Activated B cell treated with CpG ODN at 0.5 μM for 24 hours (primary cell): Measurements from ENCODE around the gene TUT1. TPM values are rescaled to one million over a fixed set of nuclear protein-coding genes. Genes with fewer than 3 reads are reported as not detected.
A peak's percentile ranks its signal among the peaks of the same experiment; 100 is the strongest.

Source experiments
- ATAC-seq: fragments of 200-7000 bp; cut with Tn5 transposase; one replicate; pipeline ENCODE4 v1.10.0; 2021; ENCODE audit warnings: low read depth, mild to moderate bottlenecking, moderate library complexity
- CTCF ChIA-PET: fragments of 350-600 bp; sonication (Branson Sonifier 250); formaldehyde crosslinking; loops from one replicate; lab custom pipeline; 2021; ENCODE audit warnings: antibody characterized with exemption; lab: Charles Lee
- POLR2A ChIA-PET: fragments of 350-600 bp; sonication (Branson Sonifier 250); formaldehyde crosslinking; loops from one replicate; lab custom pipeline; 2021; ENCODE audit warnings: antibody characterized with exemption; lab: Charles Lee
- DNase-seq: peaks from one replicate; pipeline ENCODE4 v3.0.0; 2022
- H3K27ac Mint-ChIP-seq: one replicate; pipeline ENCODE4 v1.8.0; 2020; ENCODE audit warnings: mixed read lengths
- H3K27me3 Mint-ChIP-seq: one replicate; pipeline ENCODE4 v1.8.0; 2021; ENCODE audit warnings: mixed read lengths
- H3K36me3 Mint-ChIP-seq: one replicate; pipeline ENCODE4 v1.8.0; 2021; ENCODE audit warnings: low read depth, mixed read lengths
- H3K4me1 Mint-ChIP-seq: one replicate; pipeline ENCODE4 v1.8.0; 2021; ENCODE audit warnings: mixed read lengths
- H3K4me3 Mint-ChIP-seq: one replicate; pipeline ENCODE4 v1.8.0; 2020; ENCODE audit warnings: mild to moderate bottlenecking, mixed read lengths
- H3K9me3 Mint-ChIP-seq: one replicate; pipeline ENCODE4 v1.8.0; 2020; ENCODE audit warnings: mixed read lengths
- intact Hi-C: fragments of 100-400 bp; cut with micrococcal nuclease; formaldehyde crosslinking; loops from one replicate; pipeline ENCODE4 v1.15.1; 2024
- total RNA-seq: library from RNA; stranded (reverse); gene quantifications from 2 replicates; pipeline ENCODE4 v1.2.3, GENCODE V29; 2022
- TF ChIP-seq, protein P1 (sequence below): fragments of 200-600 bp; IDR thresholded peaks from one replicate; pipeline ENCODE4 v1.8.0; 2022; ENCODE audit warnings: antibody characterized with exemption, mild to moderate bottlenecking

TUT1 gene
- total RNA-seq, 1 donor from 2014 or later, result 30.9 TPM

DNA sequence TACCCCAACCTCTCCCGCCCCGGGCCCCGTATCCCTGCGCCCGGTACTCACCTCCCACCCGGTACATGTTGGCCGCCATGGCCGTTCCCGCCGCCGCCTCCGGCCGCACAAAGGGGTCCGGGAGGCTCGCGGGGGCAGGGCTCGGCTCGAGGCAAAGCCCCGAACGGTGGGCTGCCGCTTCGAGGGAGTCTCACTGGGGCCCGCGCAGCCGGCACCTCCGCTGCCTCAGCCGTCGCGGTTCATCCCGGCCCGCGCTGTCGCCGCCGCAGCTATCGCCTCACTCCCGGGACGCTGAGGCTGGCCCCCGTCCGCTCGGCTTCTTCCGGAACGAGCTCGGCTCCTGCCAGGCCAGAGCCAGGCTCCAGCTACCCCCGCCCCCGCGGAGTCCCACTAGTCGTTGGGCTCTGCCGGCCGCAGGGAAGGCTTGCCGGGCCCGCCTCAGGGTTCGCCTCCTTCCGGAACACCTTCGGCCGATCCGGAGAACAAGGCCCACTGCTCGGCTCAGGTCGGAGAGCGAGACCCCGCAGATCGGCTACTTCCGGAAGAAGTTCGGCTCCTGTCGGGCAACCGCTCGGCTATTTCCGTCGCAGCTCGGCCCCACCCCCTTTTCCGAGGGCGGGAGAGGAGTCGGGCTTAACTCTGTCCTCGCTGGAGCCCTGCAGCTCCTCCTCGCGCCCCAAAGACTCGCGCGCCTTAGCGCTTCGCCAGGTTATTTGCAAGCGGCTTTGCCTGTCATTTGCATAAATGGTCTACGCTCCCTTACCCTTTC lies 10.2 kb upstream of the TUT1 start, which contains the start of gene MTA2:
TSS of gene MTA2 (minus strand) at position 494 of the 769 bp plus-strand sequence. CDS start at position 79, 415 bp downstream.
- Mint-ChIP-seq H3K4me3 (peak within 1 kb of the TSS; percentile 92), H3K9me3 (peaks cover 2% of the 10 kb centered on the region), H3K27ac (peak within 1 kb of the TSS; percentile 97), H3K36me3 (peaks cover 71% of the 10 kb centered on the region), H3K4me1 (peaks cover 45% of the 10 kb centered on the region), H3K27me3 (no peaks in the 10 kb centered on the region)
- peak; percentile 100 for DNase-seq
- ChIA-PET POLR2A (interaction anchor here (0.7 to 8.2 kb wide), 34 partner anchors 9 to 280 kb away, joined by 3 to 246 read pairs (median 8); partner anchors contain the start of genes B3GAT3, BSCL2, C11orf98 and CSKMT), CTCF (interaction anchor here (0.7 to 2.4 kb wide), 6 partner anchors 9 to 262 kb away, joined by 3 to 13 read pairs (median 6); partner anchors contain the start of gene TUT1)
- ATAC-seq, result peak; percentile 81
- intact Hi-C loops, result loop anchor here (1.0 to 2.0 kb wide), 5 partner anchors 11 to 279 kb away; partner anchors contain the start of genes EML3 and SLC3A2
- TF ChIP-seq, protein P1, sequence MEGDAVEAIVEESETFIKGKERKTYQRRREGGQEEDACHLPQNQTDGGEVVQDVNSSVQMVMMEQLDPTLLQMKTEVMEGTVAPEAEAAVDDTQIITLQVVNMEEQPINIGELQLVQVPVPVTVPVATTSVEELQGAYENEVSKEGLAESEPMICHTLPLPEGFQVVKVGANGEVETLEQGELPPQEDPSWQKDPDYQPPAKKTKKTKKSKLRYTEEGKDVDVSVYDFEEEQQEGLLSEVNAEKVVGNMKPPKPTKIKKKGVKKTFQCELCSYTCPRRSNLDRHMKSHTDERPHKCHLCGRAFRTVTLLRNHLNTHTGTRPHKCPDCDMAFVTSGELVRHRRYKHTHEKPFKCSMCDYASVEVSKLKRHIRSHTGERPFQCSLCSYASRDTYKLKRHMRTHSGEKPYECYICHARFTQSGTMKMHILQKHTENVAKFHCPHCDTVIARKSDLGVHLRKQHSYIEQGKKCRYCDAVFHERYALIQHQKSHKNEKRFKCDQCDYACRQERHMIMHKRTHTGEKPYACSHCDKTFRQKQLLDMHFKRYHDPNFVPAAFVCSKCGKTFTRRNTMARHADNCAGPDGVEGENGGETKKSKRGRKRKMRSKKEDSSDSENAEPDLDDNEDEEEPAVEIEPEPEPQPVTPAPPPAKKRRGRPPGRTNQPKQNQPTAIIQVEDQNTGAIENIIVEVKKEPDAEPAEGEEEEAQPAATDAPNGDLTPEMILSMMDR, result no peak

DNA sequence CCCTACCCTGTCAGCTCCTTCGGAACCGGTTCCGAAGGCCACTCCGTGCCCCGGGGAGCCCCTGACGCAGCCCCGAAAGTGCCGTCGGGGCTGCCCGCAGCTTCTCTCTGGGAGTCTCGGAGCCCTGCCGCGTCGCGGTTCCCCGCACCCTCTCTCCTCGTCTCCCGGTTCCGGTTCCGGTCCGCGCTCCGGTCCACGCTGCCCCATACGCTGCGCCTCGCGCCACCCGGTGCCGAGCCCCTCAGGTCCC lies 9.7 kb upstream of the TUT1 start:
- Mint-ChIP-seq H3K27me3 (no peaks in the 10 kb centered on the region), H3K36me3 (peaks cover 72% of the 10 kb centered on the region), H3K9me3 (peaks cover 2% of the 10 kb centered on the region), H3K27ac (peak overlapping the region; percentile 97), H3K4me1 (peaks cover 45% of the 10 kb centered on the region), H3K4me3 (peak overlapping the region; percentile 92)
- DNase-seq (no peak), ATAC-seq (peak; percentile 3)
- TF ChIP-seq, protein P1, result no peak
- intact Hi-C loops, result loop anchor here (1.0 kb wide), 1 partner anchor 279 kb away; the partner anchor contains the start of gene SLC3A2
- ChIA-PET POLR2A (interaction anchor here (0.6 to 8.2 kb wide), 26 partner anchors 9 to 280 kb away, joined by 3 to 246 read pairs (median 10); partner anchors contain the start of genes B3GAT3, BSCL2, C11orf98 and CSKMT), CTCF (interaction anchor here (0.7 to 2.4 kb wide), 6 partner anchors 8 to 263 kb away, joined by 3 to 13 read pairs (median 6); partner anchors contain the start of gene TUT1)

DNA sequence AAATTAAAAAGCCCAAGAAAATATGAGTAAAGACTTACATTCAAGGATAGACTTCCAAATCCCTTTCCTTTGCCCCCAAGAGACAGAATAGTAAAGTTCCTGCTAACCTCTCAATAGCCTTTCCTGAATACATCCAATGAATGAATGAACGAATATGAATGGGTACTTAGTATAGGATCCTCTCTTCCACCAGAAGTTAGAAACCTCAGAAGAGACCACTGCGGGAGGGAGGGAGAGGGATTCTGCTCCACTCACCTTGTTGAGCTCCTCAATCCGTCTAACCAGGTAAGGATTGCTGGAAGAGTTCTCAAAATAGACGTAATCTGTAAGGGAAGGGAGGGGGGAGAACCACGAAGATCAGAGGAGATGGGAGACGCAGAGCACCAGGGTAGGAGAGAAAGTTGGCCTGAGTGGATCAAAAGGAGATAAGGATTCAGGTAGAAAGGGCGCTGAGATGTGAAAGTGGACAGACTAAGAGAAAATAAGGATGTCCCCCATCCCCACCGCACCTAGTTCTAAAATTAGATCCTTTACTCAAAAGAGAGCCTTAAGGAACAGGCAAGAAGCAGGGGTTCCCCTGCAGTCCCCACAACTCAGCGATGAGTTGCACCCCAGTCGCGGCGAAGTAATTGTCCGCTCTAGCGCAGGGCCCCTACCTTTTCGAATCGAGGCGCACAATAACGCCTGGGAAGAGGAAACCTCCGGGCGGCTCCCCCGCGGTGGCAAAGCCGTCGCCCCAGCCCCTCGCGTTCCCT lies 9.2 kb upstream of the TUT1 start:
- intact Hi-C loops, result loop anchor here (1.0 kb wide), 1 partner anchor 280 kb away; the partner anchor contains the start of gene SLC3A2
- Mint-ChIP-seq H3K4me3 (peak overlapping the region; percentile 92), H3K4me1 (peaks cover 45% of the 10 kb centered on the region), H3K27me3 (no peaks in the 10 kb centered on the region), H3K36me3 (peaks cover 72% of the 10 kb centered on the region), H3K9me3 (peaks cover 2% of the 10 kb centered on the region), H3K27ac (peak overlapping the region; percentile 97)
- ATAC-seq, result no peak
- POLR2A ChIA-PET, result interaction anchor here (0.6 to 8.2 kb wide), 24 partner anchors 8 to 255 kb away, joined by 3 to 246 read pairs (median 10); partner anchors contain the start of genes B3GAT3, BSCL2, C11orf98 and CSKMT
- no peak for DNase-seq
- TF ChIP-seq, protein P1, result no peak
- CTCF ChIA-PET, result interaction anchor here (0.7 to 2.4 kb wide), 3 partner anchors 8 to 263 kb away, joined by 3 to 13 read pairs (median 3); partner anchors contain the start of gene TUT1

DNA sequence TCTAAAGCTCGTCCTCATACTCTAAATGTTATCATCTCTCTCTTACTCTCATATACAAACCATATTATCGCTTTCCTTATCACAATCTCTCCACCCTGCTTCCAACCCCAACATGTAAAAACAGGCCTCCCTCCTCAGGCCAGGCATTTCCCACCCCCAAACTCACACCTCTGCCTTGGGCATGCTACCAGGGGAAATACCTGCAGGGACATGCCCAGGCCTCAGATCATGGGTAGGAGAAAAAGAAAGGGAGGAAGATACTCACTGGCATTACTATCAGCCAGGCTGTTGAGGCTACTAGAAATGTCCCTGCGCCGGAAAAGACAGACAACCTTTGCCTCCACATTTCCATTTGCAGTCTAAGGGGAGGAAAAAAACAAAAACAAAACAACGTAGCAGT lies 8.6 kb upstream of the TUT1 start:
- TF ChIP-seq, protein P1, result no peak
- H3K9me3 Mint-ChIP-seq, result peaks cover 2% of the 10 kb centered on the region
- no peak for ATAC-seq
- H3K27me3 Mint-ChIP-seq, result no peaks in the 10 kb centered on the region
- peaks cover 45% of the 10 kb centered on the region for H3K4me1 Mint-ChIP-seq
- POLR2A ChIA-PET, result interaction anchor here (0.7 to 8.2 kb wide), 19 partner anchors 8 to 241 kb away, joined by 3 to 246 read pairs (median 9); partner anchors contain the start of genes B3GAT3, C11orf98, CSKMT and EEF1G
- CTCF ChIA-PET, result interaction anchor here (2.4 kb wide), 1 partner anchor 8 kb away, joined by 13 read pairs; the partner anchor contains the start of gene TUT1
- H3K36me3 Mint-ChIP-seq, result peaks cover 74% of the 10 kb centered on the region
- intact Hi-C loops, result loop anchor here (1.0 kb wide), 1 partner anchor 9 kb away; the partner anchor contains the start of gene TUT1
- no peak for DNase-seq
- peak overlapping the region; percentile 92 for H3K4me3 Mint-ChIP-seq
- peak overlapping the region; percentile 97 for H3K27ac Mint-ChIP-seq
